HG03378 (cell line): ENCODE results near the gene TBRG4.
A peak's percentile ranks its signal among the peaks of the same experiment; 100 is the strongest.
"Not testable (repeated sequence)": the region's sequence is repeated elsewhere in the genome, so short reads cannot be mapped to it uniquely, and the experiment has no call there.

Experiments used
- ATAC-seq: cut with Tn5 transposase; IDR thresholded peaks from one replicate; pipeline ENCODE4 v1.9.1; 2021; ENCODE audit warnings: mild to moderate bottlenecking, moderate library complexity; ENCODE audit not compliant: unreplicated experiment

Gene TBRG4

DNA sequence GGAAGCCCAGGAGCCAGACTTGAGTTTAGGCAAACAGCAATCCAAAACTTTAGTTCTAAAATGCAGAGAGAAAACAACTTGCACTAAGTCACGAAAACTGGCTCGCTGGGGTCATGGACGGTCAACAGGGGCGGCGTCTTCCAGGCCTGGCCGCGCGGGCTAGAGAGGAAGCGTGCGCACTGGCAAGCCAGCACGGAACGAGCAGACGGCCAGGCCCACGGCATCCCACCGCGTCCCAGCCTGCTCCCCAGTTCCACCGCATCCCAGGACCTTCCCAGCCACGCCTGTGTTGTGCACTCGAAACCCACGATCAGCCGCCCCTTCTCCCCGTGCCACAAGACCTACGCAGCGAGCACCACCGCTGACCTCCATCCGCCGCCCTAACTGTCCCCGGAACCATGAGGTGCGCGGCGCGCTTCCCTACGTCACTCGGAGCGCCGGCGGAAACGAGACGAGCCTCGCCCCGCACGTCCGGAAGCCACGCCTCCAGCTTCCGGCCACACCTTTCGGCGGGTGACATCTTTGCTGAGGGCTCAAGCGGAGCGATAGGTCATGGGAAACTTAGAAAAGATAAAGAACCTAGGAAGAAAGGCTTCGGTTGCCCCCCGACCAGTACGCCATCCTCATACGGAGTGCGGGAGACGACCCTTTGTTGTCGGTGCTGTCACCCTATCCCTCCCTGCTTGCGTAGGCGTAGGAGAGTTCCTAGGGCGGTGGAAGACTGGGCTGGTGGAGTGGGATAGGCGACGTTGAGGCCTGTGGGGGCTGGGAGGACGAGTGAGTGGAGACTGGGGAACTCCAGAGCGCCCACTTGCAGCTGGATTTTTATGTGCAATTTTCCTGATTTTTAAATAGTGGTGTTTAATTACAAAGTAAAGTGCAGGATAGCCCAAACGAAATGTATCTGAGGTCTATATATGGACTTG, at the start of gene TBRG4:
TBRG4 (minus strand) TSS at position 400 of the 926 bp plus-strand sequence. CDS start 2,460 bp downstream, outside the sequence.
- ATAC-seq: peak; percentile 87

GRCh38 chr7:45161138-45161537, 49.6 kb upstream of the TBRG4 start:
- ATAC-seq: no peak

DNA sequence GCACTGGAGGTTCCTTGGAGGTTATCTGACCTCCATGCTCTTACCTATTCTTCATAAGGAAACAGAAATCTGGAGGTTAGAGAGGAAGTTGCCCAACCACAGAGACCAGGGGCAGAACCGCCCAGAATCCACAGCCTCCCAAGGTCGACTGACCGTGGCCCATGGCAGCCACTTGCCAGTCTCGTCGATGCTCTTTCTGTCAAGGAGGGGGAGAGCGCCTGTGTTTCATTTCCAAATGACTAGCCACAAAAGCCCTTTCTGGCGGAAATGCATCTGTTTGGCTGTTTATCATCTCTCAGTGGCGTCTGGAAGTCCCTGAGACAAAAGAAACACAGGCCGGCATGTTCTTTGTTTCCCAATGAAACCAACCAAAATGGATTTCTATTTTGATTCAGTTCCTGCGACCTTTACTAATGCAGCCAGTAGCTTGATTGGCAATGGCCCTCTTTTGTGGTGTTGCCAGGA, 49.0 kb upstream of the TBRG4 start:
- ATAC-seq: no peak

DNA sequence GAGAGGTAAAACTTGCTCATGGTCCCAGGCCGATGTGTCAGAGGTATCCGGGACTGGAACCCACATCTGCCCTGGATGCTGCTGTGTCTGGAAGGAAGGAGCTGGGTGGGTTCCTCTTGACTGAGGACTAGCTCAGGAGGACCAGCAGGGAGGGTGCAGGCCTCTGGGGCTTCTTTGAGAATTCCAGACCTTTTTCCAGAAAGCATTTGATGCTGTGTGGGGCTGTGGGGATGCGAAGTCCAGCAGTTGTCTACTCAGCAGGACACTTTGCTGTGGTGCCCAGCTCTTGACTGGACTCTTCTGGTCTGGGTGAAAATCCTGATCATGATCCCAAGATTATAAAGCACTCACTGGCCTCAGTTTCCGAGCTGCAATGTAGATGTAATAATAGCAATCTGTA, 47.8 kb upstream of the TBRG4 start:
- ATAC-seq: no peak

DNA sequence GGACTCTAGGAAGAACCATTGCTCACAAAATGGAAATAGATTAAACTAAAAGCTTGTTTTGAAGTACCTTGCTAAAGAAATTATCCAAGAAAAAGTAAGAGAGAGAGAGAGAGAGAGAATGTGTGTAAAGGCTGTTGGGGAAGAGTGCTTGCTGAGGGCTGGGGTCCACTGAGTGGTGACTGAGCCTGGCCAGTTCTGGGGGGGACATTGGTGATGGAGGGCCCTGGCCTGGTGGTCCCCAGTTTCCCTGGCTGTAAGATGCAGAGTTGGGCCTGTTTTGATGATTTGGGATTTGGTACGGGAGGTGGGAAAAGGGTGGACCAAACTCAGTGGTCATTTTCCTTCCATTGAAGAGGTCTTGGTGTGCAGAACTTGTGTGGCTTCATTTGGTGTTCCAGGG, 47.0 kb upstream of the TBRG4 start:
- ATAC-seq: no peak

DNA sequence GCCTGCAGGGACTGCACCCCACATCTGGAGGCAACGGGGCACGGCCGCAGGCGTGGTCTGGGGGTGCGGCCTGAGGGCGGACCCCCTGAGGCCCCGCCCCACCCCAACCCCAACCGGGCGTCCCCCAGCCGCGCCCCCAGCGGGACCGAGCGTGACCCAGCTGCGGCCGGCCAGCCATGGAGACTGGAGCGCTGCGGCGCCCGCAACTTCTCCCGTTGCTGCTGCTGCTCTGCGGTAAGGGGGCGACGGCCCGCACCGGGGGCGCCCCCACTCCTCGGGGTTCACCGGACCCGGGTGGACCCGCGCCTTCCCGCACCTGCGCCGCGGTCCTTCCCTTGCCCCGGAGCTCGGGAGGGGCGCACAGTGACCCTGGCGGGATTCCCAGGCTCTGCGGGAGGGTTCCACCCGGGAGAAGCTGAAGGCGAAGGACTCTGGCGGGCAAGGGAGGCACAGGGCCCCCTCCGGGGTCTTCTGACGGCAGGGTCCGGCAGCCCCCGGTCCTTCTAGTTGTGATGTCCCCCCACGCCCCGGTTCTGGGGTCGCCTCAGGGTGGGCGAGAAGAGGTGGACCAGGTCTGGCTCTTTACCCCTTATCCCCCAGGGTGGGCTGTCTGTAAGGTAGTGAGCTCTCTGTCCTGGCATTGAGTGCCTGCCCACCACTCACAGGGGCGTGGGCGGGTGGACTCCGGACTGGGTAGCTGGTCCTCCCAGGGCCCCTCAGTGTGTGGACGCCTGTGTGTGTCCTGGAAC, 46.3 kb upstream of the TBRG4 start, which contains the start of gene RAMP3:
RAMP3 (plus strand) TSS at position 139 of the 749 bp plus-strand sequence; CDS start at position 177, 38 bp downstream.
- ATAC-seq: no peak

DNA sequence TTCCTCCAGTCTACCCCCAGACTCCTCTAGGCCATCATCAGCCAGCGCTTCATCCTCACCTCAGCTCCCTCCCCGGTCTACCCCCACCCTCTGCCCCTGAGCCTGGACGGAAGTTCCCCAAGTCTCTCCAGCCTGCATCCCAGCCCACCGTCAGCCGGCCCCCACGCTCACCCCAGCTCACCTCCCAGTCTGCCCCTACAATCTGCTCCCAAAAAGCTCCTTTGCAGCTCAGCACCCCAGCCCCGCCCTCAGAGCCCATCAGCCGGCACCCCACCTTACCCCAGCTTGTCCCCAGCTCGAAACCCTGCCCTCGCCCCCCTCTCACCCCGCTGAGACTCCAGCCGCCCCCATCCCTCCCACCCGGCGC, 45.8 kb upstream of the TBRG4 start:
- ATAC-seq: no peak

DNA sequence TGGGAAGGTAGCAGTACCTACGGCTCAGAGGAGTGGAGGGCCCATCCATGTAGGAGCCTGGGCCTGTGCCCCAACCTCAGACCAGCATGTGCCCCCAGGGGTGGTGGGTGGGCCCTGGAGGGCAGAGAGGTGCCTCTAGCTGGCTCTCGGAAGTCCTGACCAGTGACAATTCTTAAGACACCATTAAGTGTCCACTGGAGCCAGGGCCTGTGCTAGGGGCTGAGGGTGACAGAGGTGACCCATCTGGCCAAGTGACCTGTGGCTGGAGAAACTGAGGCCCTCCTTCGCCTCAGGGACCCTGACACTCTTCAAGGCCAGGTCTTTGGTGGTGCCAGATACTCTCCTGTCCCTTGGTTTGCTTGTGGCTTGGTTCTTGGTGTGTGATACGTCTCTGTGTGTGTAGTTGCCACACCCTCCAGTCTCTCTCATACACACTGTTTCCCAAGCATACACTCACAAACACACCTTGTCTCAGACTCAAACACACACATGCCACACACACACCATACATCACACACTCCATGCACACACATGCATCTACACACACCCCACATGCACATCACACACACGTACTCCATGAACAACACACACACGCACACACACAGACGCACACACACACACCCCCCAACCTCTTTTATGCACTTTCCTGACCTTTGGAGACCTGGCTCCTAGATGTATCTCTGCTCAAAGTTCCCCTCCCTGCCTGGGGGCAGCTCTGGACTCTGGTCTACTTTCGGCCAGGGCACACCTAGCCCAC, 45.2 kb upstream of the TBRG4 start:
- ATAC-seq: no peak

- ATAC-seq: no peak
These were observed 44.4 kb upstream of the TBRG4 start for GRCh38 chr7:45155941-45156340.

DNA sequence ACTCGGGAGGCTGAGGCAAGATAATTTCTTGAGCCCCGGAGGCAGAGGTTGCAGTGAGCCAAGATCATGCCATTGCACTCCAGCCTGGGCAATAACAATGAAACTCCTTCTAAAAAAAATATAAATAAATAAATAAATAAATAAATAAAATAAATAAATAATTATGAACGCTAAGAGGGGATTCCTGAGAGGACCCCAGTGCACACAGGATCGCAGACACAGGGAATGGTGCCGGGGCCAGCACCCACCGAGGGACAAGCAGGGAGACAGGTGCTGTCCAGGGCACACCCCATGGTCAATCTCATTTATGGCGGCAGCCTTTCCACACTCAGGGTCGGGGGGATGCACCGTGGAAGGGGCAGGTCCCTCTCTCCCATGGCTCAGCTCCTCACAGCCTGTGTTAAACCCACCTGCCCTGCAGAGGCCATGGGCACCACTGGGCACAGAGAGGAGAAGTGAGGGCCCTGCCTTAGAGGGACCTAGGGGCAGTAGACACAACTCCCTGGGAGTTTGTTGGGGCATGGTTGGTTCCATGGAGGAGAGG, 43.9 kb upstream of the TBRG4 start:
- no peak for ATAC-seq

- not testable (repeated sequence) for ATAC-seq
These were observed 42.4 kb upstream of the TBRG4 start for GRCh38 chr7:45153861-45154260.

DNA sequence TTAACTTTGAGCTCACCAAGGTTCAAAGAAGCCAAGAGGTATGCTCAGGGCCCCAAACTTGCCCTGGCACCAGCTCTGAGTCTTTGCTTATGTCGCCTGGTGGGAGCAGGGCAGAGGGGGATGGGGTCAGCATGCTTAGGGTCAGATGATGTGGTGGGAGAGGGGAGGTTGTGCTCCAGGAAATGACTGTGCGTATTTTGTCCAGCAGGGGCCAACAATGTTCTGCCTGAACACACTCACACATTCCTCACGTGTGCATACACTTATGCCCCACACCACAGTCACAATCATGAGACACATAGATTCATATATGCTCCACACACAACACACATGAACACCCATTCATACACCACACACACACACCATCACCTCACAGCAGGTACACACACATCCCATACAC, 41.7 kb upstream of the TBRG4 start:
- ATAC-seq: no peak

DNA sequence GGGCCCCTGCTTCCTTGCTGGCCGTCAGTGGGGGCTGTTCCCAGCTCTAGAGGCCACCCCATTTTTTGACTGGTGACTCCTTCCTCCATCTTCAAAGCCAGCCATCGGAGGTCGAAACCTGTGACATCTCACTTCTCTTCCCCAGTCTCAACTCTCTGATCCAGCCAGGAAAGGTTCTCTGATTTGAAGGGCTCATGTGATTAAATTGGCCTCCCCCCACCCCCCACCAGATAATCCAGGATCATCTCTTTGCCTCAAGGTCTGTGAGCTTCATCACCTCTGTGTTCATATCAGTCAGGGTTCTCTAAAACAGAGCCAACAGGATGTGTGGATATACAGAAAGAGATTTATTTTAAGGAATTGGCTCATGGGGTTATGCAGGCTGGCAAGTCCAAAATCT, 40.5 kb upstream of the TBRG4 start:
- no peak for ATAC-seq

DNA sequence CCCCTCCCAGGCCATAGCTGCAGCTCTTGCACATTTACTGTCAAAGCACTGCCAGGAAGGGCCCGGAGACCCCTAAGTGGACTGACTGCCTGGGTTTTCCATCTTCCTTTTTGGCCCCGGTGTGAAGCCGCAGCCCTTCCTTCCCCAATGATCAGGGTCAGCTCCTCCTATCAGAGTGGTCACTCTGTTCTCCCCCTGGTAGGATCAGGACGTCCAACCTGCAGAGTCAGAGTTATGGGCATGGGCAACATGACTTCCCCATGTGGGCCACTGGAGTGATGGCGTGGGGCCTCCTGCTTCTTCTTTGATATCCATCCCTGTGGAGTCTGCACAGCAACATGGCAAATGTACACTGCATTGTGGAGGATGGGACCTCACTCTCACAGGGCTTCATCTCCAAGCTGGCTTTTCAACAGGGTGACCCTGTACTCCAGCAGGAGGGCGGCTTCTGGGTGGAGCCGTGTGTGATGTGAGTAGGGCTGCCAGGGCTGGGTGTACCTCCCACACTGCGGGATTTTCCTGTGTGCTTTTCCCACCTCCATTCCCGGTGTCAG, 39.7 kb upstream of the TBRG4 start:
- ATAC-seq: no peak

GRCh38 chr7:45150199-45150598, 38.7 kb upstream of the TBRG4 start:
- ATAC-seq: no peak

DNA sequence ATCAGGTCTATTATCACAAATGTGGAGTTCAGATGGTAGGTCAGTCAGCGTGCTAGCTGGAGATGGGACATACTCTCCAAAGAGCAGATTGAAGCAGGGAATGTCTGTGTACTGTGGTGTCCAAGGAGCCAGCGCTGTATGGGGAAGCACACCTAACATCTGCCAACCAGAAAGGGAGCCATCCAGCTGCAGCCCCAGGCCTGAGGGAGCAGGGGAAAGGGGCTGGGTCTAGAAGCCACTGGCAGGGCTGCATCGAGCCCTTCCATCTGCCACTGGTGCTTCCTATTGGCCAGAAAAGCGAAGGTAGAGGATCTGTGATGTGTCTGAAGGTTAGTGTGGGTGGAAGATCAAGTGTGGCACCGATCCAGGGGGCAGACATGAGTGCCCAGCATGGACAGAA, 38.1 kb upstream of the TBRG4 start:
- no peak for ATAC-seq

- no peak for ATAC-seq
These were observed 37.1 kb upstream of the TBRG4 start for GRCh38 chr7:45148653-45148973.

- no peak for ATAC-seq
These were observed 36.6 kb upstream of the TBRG4 start for GRCh38 chr7:45147858-45148652.

DNA sequence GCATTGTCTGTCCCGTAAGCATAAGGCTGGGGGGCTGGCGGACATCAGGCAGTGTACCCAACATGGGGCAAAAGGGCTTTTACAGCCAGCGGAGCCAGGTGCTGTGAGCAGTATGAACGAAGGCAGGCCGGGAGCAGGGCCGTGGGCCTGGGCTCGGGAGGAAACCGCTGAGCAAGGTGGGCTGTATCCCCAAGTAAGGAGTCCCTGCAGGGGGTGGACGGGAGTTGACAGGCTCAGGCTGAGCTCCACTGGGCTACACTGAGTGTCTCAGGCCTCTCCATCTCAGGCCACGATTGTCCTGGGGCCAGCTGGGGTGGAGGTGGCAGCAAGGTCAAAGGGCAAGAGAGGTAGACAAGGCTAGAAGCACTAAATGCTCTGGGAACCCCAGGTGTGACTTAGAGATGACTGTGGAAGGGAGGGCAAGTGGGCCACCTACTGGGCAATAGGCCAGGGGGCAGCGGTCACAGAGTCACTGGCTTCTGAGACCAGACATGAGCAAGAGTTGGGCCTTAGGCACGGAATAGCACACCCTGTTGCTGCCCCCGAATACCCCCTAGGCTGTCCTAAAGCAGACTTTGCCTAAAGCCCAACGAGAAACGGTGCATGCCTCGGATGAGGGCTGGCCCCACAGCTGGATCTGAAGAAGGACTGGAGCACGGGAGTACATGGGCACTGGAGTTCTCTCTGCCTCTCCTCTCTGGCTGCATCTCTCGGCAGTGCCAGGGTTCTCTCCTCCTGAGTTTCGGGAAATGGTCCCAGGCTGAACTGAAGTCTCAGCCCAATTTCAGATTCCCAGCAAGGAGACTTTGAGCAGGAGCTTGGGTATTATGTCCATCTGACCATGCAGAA, 35.3 kb upstream of the TBRG4 start:
- ATAC-seq: no peak
